Hematopoietic multipotent progenitor cell treated with erythropoietin and hydrocortisone succinate and interleukin-3 and kit ligand, for 4 days (in vitro differentiated cells): ENCODE measurements around the gene PPM1M.
"Not testable (repeated sequence)": the region's sequence is repeated elsewhere in the genome, so short reads cannot be mapped to it uniquely, and the experiment has no call there.

Experiments
- DNase-seq: peaks from one replicate; pipeline ENCODE4 v3.0.0-alpha.2; 2015

Gene PPM1M

GRCh38 chr3:52279596-52279995, 34.0 kb downstream of the PPM1M start:
- DNase-seq: no peak

- peak; percentile 56 for DNase-seq
Observed at GRCh38 chr3:52280050-52280461, 34.5 kb downstream of the PPM1M start.

- DNase-seq: peak; percentile 58
Observed at GRCh38 chr3:52281981-52282801, 36.6 kb downstream of the PPM1M start.

GRCh38 chr3:52283306-52283705, 37.7 kb downstream of the PPM1M start:
- no peak for DNase-seq

GRCh38 chr3:52284051-52284450, 38.5 kb downstream of the PPM1M start:
- not testable (repeated sequence) for DNase-seq

- DNase-seq: no peak
Observed at GRCh38 chr3:52286777-52287110, 41.2 kb downstream of the PPM1M start.

- DNase-seq: no peak
Observed at GRCh38 chr3:52288674-52289073, 43.1 kb downstream of the PPM1M start.

- peak; percentile 69 for DNase-seq
Observed at GRCh38 chr3:52289338-52289746, 43.8 kb downstream of the PPM1M start.

- DNase-seq: no peak
Observed at GRCh38 chr3:52289747-52290595, 44.4 kb downstream of the PPM1M start.

- no peak for DNase-seq
Observed at GRCh38 chr3:52290596-52291507, 45.3 kb downstream of the PPM1M start.

- peak; percentile 72 for DNase-seq
Observed at GRCh38 chr3:52291508-52292181, 46.1 kb downstream of the PPM1M start.

GRCh38 chr3:52292247-52293065, 46.9 kb downstream of the PPM1M start:
- DNase-seq: no peak

GRCh38 chr3:52293491-52294319, 48.1 kb downstream of the PPM1M start:
- DNase-seq: no peak

- DNase-seq: no peak
Observed at GRCh38 chr3:52294320-52295150, 49.0 kb downstream of the PPM1M start.

- no peak for DNase-seq
Observed at GRCh38 chr3:52295671-52296208, 50.2 kb downstream of the PPM1M start.

GRCh38 chr3:52297242-52298148, 51.9 kb downstream of the PPM1M start:
- peak; percentile 70 for DNase-seq

- peak; percentile 48 for DNase-seq
Observed at GRCh38 chr3:52298149-52299098, 52.9 kb downstream of the PPM1M start.
